GM12891 (cell line): Measurements from ENCODE around the gene RBP2.

Experiments
- PAX5 ChIP-seq: IDR thresholded peaks from 2 replicates; pipeline ENCODE4 v1.6.1; 2011; ENCODE audit warnings: low read length, moderate library complexity, mild to moderate bottlenecking; ENCODE audit not compliant: insufficient read depth, severe bottlenecking
- POLR2A ChIP-seq: IDR thresholded peaks from 2 replicates; pipeline ENCODE4 v1.6.1; 2011; ENCODE audit warnings: low read depth, low read length, control low read depth
- POLR2AphosphoS5 ChIP-seq: IDR thresholded peaks from 2 replicates; pipeline ENCODE4 v1.6.1; 2011; ENCODE audit warnings: low read depth, low read length, control low read depth
- SPI1 ChIP-seq: IDR thresholded peaks from 2 replicates; pipeline ENCODE4 v1.6.1; 2011; ENCODE audit warnings: low read depth, low read length, control low read depth
- TAF1 ChIP-seq: IDR thresholded peaks from 2 replicates; pipeline ENCODE4 v1.6.1; 2011; ENCODE audit warnings: low read depth, low read length, control low read depth

GRCh38 chr3:139468399-139468798 lies 7.9 kb downstream of the RBP2 start:
- no peak for TF ChIP-seq POLR2A
- no peak for TF ChIP-seq POLR2AphosphoS5
- TF ChIP-seq TAF1, result no peak
- no peak for TF ChIP-seq SPI1
- TF ChIP-seq PAX5, result no peak
